Breast epithelium (tissue), 3 donors: ENCODE data around the gene PSTPIP2.

Source experiments
- POLR2A ChIP-seq: fragments of 450-650 bp; IDR thresholded peaks from one replicate; pipeline ENCODE4 v1.6.1; 2016; ENCODE audit warnings: antibody characterized with exemption, mild to moderate bottlenecking, moderate library complexity
- POLR2AphosphoS5 ChIP-seq, 3 donors: sonication (generic); formaldehyde crosslinking; IDR thresholded peaks; one replicate each; pipeline ENCODE4 v1.6.1; 2017; ENCODE audit warnings: antibody characterized with exemption in 3 of 3
- TF ChIP-seq, protein P1 (sequence below), 3 donors: fragments of 450-650 bp; IDR thresholded peaks; one replicate each; pipeline ENCODE4 v1.5.1; 2016 to 2017; ENCODE audit warnings: antibody characterized with exemption in 3 of 3, mild to moderate bottlenecking in 3 of 3, moderate library complexity in 3 of 3

DNA sequence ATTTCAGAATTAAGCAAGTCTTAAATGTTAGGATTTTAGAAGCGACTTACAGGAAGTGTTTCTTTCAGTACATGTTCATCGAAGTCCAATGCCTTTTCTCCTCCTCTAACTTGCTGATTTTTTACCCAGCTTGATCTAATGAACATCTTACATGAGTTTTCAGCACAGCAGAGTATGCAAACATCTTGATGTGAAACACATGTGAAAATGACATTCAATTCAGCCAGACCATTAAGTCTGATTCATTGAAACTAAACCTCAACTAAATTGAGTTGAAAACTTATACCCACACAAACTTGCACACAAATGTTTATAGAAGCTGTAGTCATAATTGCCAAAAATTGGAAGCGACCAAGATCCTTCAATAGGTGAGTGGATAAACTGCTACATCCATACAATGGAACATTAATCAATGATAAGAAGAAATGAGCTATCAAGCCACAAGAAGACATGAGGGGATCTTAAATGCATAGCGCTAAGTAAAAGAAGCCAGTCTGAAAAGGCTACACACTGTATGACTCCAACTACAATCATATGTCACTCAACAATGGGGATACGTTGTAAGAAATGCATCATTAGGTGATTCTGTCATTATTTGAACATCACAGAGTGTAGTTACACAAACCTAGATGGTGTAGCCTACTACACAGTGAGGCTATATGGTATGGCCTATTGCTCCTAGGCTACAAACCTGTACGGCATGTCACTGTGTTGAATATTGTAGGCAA lies 18.5 kb downstream of the PSTPIP2 start:
- TF ChIP-seq, protein P1, sequence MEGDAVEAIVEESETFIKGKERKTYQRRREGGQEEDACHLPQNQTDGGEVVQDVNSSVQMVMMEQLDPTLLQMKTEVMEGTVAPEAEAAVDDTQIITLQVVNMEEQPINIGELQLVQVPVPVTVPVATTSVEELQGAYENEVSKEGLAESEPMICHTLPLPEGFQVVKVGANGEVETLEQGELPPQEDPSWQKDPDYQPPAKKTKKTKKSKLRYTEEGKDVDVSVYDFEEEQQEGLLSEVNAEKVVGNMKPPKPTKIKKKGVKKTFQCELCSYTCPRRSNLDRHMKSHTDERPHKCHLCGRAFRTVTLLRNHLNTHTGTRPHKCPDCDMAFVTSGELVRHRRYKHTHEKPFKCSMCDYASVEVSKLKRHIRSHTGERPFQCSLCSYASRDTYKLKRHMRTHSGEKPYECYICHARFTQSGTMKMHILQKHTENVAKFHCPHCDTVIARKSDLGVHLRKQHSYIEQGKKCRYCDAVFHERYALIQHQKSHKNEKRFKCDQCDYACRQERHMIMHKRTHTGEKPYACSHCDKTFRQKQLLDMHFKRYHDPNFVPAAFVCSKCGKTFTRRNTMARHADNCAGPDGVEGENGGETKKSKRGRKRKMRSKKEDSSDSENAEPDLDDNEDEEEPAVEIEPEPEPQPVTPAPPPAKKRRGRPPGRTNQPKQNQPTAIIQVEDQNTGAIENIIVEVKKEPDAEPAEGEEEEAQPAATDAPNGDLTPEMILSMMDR (IDR thresholded peaks at IDR 0.05) = no peak
- TF ChIP-seq POLR2A (no peak), POLR2AphosphoS5 (IDR thresholded peaks at IDR 0.05) (no peak)
